NCI-H345 treated with DMSO at 0.1 percent for 48 hours (cell line): ENCODE data around the gene FREY1.

Source experiments
- DNase-seq: peaks from one replicate; lab custom pipeline; 2025; ENCODE audit not compliant: unreplicated experiment; lab: John Stamatoyannopoulos, UW

FREY1 gene

DNA sequence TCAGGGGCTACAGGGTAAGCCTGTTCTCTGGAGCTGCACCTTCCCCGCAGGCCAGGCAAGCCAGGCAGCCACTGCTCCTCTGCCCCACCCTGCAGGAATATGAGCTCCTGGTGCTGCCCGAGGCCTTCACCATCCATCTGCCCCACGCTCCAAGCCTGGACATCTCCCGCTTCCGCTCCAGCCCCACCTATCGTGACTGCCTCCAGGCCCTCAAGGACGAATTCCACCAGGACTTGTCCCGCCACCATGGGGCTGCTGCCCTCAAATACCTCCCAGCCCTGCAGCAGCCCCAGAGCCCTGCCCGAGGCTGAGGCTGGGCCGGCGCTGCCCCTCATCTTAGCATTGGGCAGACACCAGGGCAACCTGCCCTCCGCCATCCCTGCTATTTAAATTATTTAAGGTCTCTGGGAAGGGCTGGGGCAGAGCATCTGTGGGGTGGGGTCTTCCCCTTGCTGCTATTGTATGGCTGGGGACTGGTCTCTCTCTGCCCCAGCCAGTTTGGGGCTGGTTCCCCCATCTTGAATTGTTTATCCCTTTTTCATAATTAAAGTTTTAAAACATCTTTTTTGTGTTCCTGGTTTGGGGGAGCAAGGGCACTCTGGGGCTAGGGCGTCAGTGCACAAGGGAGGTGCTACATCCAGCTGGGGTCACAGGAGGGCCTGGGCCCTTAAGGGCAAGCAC, 21.6 kb upstream of the FREY1 start:
- DNase-seq: no peak

DNA sequence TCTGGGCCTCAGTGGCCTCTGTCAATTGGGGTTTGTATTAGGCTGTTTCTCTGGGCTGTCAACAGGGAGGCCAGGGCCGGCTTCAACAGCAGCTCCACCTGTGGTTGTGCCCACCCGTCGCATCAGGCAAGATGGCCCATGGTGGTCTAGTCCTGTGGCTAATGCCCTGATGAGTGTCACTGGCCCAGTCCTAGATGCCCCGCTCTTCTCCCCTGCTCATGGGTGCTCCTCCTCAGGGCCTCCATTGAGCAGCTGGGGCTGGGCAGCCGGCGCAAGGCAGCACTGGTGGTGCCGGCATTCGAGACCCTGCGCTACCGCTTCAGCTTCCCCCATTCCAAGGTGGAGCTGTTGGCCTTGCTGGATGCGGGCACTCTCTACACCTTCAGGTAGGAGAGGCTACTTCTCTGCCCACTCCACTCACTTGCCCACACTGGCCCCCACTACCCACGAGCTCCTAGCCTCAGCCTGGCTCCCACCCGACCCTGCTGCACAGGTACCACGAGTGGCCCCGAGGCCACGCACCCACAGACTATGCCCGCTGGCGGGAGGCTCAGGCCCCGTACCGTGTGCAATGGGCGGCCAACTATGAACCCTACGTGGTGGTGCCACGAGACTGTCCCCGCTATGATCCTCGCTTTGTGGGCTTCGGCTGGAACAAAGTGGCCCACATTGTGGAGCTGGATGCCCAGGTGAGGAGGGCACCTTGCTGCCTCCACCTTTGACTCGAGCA, 20.8 kb upstream of the FREY1 start:
- DNase-seq: no peak

DNA sequence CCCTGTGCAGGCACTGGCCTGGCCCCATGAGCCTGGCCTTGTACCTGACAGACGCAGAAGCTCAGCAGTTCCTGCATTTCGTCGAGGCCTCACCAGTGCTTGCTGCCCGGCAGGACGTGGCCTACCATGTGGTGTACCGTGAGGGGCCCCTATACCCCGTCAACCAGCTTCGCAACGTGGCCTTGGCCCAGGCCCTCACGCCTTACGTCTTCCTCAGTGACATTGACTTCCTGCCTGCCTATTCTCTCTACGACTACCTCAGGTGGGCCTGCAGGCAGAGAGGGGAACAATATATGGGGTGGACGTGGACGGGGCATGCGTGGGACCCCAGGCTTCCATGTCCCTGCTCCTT, 20.2 kb upstream of the FREY1 start:
- no peak for DNase-seq

DNA sequence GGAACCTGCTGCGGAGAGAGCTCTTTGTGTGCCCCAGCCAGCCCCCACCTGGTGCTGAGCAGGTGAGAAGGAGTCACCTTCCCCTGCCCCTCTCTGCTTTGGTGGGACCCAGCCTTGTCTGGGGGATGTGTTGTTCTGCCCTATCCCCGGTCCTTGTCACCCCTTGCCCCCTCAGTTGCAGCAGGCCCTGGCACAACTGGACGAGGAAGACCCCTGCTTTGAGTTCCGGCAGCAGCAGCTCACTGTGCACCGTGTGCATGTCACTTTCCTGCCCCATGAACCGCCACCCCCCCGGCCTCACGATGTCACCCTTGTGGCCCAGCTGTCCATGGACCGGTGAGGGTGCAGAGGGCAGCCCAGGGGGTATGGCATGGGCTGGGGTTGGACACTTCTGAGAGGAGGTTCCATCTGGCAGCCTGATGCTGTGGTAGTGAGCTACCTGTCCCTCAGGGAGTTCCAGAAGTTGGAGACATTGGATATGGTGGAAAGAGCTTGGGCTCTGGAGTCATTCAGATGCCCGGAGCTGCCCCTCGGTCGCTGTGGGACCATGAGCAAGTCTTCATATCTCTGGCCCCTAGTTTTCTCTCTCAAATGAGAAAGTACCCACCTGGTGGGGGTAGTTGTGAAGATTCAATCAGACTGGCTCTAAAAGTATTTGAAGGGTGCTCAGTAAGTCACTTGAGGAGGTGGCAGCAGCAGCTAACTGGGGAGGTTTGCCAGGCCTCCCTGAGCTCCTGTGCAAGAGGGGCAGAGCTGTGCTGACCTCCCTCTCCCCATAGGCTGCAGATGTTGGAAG, 19.7 kb upstream of the FREY1 start:
- no peak for DNase-seq

DNA sequence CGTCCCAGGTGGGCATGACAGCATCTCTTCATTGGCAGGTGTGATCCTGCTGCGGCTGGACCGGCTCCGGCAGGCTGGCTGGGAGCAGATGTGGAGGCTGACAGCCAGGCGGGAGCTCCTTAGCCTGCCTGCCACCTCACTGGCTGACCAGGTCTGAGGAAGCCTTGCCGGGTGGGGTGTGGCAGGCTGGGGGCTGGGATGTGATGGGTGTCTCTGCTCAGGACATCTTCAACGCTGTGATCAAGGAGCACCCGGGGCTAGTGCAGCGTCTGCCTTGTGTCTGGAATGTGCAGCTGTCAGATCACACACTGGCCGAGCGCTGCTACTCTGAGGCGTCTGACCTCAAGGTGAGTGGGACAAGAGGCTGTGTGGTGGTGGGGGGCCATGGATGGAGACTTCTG, 18.9 kb upstream of the FREY1 start:
- DNase-seq: no peak

DNA sequence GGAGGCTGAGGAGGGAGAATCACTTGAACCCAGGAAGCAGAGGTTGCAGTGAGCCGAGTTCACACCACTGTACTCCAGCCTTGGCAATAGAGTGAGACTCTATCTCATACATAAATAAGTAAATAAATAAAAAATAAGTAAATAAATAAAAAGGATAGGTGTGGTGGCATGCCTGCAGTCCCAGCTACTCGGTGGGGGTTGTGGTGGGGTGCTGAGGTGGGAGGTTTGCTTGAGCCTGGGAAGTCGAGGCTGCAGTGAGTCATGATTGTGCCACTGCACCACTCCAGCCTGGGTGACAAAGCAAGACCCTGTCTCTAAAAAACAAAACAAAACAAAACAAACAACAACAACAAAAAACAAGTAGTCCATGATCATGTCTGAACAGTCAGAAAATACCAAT, 18.5 kb upstream of the FREY1 start:
- no peak for DNase-seq

DNA sequence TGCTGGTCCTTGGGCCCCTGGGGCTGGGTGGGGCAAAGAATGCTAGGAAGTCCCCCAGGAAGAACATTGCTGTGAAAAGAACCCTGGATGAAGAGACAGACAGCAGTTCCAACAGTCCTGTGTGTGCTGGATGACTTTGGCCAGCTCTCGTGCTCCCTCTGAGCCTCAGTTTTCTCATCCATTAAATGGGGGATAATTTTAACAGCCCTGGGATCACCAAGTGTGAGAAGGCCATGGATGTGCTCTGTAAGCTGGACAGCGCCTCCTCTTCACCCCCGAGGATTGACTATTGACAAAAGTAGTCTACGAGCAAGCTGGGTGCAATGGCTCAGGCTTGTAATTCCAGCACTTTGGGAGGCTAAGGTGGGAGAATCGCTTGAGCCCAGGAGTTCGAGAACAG, 17.9 kb upstream of the FREY1 start:
- DNase-seq: no peak

DNA sequence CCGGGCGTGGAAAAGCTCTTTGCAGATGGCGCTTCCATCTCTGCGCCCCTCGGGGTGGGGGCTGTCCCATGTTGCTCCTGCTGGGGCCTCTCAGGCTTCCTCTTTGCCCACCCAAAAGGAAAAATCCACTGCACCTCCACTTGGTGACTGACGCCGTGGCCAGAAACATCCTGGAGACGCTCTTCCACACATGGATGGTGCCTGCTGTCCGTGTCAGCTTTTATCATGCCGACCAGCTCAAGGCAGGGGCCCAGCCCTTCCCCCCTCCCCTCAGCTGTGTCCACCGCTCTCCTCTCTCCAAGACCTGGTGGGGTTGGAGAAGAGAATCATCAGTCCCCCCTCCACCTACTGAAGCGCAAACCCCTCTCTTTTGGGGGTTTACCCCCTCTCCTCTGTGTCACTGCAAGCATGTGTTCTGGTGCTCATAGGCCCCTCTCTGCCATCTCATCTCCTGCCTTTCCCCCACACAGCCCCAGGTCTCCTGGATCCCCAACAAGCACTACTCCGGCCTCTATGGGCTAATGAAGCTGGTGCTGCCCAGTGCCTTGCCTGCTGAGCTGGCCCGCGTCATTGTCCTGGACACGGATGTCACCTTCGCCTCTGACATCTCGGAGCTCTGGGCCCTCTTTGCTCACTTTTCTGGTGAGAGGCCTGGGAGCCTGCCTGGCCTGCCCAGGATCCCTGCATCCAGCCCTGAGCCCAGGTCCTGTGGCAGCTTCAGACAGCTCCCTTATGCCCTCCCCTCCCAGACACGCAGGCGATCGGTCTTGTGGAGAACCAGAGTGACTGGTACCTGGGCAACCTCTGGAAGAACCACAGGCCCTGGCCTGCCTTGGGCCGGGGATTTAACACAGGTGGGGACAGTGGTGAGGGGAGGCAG, 17.2 kb upstream of the FREY1 start:
- no peak for DNase-seq

DNA sequence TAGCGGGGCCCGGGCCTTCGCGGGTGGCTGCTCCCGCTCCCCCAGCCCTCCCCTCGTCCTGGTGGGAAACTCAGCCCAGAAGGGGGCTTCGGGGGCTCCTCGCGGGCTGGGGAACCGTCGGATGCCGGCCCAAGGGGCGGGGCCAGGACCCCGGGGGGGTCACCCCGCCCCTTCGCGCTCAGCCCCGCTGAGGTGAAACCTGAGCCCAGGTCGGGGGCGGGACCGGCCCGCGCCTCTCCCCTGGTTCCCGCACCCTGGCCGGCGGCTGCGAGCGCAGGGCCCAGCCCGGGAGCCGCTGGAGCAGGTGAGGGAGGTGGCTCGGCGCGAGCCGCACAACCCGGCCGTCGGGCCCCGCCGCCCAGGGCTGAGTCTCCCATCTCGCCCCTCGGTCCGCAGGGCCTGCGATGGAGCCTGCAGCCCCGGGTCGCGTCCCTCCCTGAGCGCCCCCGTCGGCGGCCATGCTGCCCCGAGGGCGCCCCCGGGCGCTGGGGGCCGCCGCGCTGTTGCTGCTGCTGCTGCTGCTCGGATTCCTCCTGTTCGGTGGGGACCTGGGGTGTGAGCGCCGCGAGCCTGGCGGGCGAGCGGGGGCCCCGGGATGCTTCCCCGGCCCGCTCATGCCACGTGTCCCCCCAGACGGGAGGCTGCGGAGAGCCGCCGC, 15.5 kb upstream of the FREY1 start, which contains the start of gene LARGE2:
TSS of gene LARGE2 (plus strand) at position 232 of the 658 bp plus-strand sequence. CDS start at position 459, 227 bp downstream.
- peak; percentile 34 for DNase-seq

DNA sequence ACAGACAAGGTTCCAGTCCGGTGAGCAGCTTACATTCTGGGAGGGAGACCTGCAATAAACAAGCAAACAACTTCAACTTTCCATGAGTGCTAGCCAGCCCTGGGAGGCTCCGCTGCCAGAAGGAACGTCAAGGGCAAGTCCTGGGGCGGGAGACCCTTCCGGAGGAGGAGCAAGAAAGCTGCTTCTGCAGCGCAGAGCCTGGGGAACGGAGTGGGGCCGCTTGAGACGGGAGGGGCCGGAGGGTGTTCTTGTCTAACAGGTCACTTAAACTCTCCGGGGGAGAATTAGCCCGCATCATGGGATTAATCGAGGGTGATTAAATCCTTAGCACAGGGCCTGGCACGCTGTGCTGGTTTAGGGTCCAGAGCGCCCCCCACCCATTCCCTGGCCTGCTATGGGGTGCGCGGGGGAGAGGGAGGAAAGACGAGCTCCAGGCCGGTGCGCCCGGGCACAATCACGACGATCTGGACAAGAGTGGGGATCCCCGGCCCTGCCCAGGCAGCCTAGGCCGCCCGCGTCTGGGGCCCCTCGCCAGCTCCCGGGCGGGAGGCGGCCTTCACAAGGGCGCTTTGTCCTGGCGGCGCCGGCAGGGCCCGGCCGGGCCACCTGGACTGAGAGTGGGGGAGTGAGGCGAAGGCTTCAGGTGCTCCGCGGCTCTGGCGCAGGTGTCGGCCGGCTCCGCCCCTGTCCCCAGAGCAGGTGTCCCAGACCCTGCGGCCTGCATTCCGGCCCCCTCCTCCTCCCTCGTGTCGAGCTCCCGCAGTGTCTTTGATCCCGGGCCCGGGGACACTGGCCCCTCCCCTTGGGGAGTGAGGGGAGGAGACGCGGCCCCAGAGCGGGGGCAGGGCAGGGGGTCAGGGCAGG, 14.7 kb upstream of the FREY1 start:
- DNase-seq: peak; percentile 78

DNA sequence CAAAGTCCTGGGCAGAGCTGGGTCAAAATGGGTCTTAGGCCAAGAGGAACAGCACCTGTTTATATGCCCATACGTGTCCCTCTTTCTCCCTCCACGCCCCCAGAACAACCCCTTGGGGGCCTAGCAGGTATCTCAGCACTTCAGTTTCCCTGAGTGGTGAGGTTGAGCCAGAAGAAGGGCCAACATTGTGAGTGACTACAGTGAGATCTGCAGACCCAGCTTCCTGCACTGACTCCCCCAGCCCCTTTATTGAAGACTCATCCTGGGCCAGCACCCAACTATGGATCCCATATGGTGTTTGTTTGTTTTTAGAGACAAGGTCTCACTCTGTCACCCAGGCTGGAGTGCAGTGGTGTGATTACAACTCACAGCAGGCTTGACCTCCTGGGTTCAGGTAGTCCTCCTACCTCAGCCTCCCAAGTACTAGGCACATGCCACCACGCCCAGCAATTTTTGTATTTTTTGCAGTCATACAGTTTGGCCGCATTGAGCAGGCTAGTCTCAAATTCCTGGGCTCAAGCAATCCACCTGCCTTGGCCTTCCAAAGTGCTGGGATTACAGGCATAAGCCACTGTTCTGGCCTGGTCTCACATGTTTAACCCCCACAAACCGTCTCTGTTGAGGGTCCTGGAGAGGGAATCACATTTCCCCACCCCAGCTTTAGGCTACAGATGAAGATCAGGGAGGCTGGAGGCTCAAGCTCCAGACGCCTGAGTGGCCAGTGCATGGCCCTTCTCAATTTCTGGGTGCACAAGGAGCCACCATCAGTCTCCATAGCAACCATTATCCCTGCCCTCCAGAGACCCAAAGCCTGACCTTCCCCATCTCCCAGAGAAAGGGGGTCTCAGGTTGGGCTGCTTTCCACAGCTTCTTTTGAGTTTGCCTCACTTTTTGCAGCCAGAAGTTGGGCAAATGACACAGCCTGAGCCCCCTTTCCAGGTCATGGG, 13.7 kb upstream of the FREY1 start:
- no peak for DNase-seq

DNA sequence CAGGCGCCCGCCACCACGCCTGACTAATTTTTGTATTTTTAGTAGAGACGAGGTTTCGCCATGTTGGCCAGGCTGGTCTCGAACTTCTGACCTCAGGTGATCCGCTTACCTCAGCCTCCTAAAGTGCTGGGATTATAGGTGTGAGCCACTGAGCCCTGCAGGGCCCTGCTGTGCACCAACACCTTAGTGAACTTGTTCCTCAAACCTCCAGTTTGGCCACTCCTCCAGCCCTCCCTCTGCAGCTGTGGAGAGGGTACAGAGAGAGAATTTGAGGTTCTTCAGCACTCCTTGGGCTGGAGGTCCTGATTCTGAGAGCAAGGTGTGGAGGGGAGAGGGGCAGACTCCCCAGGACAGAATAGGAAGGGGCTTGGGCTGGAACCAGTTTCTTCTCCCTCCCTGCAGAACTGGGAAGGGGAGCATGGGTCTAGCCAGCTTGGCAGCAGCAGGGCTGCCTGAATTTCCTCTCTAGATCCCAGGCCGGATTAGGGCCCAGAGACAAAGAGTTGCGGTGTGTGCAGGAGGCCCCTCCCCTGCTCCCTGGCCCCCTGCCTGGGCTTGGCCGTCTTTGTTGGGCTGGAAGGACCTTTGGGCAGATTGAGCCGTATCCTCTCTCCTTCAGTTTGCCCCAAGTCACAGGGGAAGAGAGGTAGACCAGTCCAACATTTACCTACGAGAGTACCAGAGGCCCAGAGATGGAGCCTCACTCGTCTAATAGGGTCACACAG, 12.9 kb upstream of the FREY1 start:
- no peak for DNase-seq

DNA sequence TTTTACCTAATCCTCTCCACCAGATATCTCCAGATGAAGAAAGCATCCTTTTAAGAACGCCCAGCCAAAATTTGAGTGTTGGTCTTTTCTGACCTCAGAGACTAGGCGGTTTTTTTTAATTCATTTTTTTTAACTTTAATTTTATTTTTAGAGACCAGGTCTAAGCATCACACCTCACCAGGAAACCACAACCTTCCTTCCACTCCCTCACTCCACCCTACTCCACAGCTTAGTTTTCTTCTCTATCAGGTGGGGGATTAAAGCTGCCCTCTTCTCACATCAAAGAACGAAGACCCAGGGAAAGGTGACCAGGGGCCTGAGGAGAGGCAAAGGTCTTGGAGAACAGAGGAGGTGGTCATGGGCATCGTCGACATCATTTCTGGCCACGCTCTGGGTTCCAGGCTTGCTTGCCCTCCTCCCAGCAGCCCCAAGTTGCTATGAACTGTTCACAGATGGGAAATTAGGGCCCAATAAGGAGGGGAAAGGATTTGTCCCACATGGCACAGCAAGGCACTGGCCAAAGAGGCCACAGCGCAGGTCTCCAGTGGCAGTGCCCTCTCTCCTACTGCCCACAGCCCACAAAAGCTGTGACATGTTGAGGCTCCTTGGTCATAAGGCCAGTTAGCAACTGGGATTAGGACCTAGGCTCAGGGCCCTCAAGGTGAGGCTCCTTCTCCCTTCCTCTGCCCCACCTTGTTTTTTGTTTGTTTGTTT, 12.0 kb upstream of the FREY1 start:
- DNase-seq: no peak

DNA sequence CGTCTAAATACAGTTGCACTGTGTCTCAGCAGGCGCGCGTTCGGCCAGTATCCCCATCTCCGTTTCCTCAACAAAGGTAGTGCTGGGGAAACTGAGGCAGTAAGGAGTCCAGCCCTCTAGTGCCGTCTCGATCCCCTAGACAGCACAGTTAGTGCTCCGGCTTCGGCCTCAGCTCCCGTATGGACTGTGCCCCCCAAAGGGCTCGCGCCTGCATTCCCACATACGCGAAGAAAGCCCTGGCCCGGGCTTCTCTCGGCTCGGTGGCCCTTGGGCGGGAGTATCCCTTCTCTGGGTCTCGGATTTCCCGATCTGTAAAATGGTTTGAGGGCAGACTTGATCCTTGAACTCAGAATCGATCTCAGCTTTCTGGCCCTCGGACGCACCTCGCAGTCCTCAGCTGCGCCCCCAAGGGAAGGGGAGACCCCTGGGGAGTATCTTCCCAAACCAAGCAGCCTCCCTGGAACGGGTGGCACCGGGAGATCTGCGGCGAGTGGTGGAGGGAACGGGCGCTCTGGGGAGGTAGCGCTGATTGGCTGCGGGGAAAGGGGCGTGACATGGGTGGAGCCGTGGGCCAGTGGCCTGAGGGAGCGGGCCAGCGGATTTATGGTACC, 11.4 kb upstream of the FREY1 start:
- peak; percentile 56 for DNase-seq

DNA sequence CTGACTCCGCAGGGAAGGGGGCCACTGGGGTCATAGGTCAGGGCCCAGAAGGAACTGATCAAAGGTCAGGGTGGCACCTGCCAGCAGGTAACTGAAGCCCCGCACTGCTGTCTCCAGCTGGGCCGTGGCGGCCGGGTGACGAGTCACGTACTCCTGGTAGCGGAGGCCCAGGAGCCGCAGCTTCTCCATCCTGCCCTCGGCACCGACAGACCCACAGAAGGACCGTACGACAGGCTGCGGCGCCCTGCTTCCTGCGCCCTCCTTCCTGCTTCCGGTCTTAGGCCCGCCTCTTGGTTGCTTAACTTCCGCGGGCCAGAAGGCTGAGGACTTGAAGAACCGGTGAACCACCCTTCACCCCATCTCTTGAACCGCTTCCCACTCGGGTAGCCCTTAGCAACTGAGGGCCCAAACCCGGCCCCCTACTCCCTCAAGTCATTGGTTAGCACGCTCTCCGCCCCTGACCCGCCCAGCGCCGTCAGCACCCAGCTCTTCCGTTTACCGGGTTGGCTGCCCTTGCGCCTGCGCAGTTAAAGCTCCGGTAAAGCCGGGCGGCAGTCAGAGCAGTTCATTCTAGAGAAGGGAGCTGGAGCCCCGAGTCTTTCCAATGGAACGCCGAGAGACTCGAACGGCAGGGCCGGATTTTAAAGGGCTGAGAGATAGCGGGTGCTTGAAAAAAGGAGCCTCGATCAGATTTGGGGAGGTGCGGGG, 10.7 kb upstream of the FREY1 start, which contains the start of gene PEX16:
TSS of gene PEX16 (minus strand) at position 255 of the 708 bp plus-strand sequence. CDS start at position 189, 66 bp downstream.
- DNase-seq: peak; percentile 94

DNA sequence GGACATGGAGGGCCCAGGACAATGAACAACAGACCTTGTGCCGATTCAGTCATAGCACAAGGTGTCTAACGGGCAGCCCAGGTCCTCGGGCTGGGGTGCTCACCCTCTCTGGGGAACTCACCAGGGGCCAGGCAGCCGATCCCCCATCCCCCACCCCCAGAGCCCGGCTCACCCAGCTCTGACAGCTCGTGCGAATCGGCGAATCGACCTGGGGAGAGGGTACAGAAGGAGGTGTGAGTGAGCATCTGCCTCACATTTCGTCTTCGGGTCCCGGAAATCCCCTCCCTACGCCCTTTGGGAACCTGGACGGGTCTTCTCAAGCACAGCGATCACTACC, 10.2 kb upstream of the FREY1 start:
- DNase-seq: no peak
